Suprapubic skin (tissue), 4 donors: ENCODE measurements around the gene ATF6.

ENCODE experiments used
- EP300 ChIP-seq: sonication (generic); formaldehyde crosslinking; IDR thresholded peaks from one replicate; pipeline ENCODE4 v1.6.1; 2017; ENCODE audit warnings: antibody characterized with exemption
- POLR2A ChIP-seq, 2 donors: fragments of 450-650 bp; IDR thresholded peaks; one replicate each; pipeline ENCODE4 v1.6.1; 2017; ENCODE audit warnings: antibody characterized with exemption in 2 of 2, mild to moderate bottlenecking in 2 of 2, moderate library complexity in 2 of 2
- POLR2AphosphoS5 ChIP-seq, 3 donors: sonication (generic); formaldehyde crosslinking; IDR thresholded peaks; one replicate each; pipeline ENCODE4 v1.6.1; 2017; ENCODE audit warnings: antibody characterized with exemption in 3 of 3
- TF ChIP-seq, protein P1 (sequence below), 2 donors: fragments of 200-600 bp in 1 of 2; fragments of 450-650 bp in 1 of 2; sonication (generic) in 1 of 2; IDR thresholded peaks; one replicate each; pipeline ENCODE4 v1.5.1; 2016 to 2019; ENCODE audit warnings: antibody characterized with exemption in 2 of 2, mild to moderate bottlenecking in 1 of 2, moderate library complexity in 1 of 2

DNA sequence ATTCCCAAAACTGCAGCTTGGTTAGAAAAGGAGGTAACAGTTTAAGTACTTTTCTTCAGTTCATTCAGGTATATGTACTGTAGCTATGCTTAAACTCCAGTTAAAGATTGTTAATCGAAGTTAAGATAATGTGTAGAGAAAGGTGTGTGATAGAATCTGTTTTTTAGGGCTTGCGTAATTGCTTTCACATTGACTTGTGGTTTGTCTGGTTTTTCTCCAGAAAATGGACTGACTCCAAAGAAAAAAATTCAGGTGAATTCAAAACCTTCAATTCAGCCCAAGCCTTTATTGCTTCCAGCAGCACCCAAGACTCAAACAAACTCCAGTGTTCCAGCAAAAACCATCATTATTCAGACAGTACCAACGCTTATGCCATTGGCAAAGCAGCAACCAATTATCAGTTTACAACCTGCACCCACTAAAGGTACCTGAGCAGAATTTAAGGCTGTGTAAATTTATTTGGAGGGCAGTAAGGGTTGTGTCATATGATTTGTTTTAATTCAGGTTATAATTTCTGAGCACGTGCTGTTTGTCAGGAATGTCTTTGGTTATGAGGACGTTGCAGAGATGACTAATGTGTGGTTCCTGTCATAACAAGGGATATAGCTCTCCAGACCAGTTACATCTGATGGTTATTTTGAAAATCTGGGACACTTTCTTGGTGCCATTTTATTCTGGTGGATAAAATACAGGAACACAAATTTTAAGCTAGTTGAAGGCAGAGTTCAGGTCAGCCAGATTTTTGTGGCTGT is 26.0 kb downstream of the ATF6 start:
- TF ChIP-seq, protein P1, sequence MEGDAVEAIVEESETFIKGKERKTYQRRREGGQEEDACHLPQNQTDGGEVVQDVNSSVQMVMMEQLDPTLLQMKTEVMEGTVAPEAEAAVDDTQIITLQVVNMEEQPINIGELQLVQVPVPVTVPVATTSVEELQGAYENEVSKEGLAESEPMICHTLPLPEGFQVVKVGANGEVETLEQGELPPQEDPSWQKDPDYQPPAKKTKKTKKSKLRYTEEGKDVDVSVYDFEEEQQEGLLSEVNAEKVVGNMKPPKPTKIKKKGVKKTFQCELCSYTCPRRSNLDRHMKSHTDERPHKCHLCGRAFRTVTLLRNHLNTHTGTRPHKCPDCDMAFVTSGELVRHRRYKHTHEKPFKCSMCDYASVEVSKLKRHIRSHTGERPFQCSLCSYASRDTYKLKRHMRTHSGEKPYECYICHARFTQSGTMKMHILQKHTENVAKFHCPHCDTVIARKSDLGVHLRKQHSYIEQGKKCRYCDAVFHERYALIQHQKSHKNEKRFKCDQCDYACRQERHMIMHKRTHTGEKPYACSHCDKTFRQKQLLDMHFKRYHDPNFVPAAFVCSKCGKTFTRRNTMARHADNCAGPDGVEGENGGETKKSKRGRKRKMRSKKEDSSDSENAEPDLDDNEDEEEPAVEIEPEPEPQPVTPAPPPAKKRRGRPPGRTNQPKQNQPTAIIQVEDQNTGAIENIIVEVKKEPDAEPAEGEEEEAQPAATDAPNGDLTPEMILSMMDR (IDR thresholded peaks at IDR 0.05), result no peak
- TF ChIP-seq POLR2A (IDR thresholded peaks at IDR 0.05) (no peak), POLR2AphosphoS5 (IDR thresholded peaks at IDR 0.05) (no peak), EP300 (no peak)
